Retina (tissue), 1 donor: ENCODE data around the gene GALNT7.
A peak's percentile ranks its signal among the peaks of the same experiment; 100 is the strongest.
"Not testable (repeated sequence)": the region's sequence is repeated elsewhere in the genome, so short reads cannot be mapped to it uniquely, and the experiment has no call there.

Source experiments
- DNase-seq: peaks from one replicate; pipeline ENCODE4 v3.0.0-alpha.2; 2016

The GALNT7 gene

DNA sequence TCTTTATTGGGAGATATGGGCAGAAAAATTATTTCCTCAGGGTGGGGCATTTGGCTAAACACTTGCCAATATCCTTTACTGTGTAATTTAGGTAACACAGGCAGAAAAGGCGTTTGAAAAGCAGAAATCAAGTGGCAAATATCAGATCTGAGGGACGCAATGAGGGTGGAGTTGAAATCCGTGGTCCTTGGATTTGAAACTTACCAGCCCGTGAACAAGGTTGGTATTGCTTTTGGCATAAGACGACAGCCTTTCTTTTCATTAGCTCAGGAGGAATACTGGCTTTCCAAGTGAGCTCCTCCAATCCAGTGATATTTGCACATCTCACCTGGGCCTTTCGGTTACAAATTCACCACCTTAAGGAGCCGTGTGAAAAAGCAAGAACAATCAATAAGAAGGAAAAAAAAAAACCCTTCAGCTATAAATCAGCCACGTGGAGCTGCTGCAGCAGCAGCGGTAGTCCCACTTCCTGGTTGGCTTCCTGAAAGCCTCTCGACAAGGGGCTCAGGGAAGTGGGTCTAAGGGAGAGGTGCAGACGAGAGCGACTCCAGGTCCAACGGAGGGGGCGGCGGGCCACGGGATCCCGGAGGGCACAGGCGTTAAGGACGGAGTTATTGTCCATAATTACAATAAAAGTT, 734 bp upstream of the GALNT7 start:
- DNase-seq, result no peak

DNA sequence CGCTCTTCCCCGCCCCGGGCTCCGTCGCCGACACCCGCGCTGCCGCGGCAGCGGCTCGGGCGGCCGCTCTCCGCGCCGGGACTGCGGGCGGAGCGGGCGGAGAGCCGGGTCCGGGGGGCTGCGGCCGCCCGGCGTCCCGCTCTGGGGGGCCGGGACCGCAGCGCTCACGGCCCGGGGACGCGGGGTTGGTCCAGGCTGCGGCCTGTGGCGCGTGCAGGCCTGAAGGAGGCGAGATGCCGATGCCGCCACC, 492 bp downstream of the GALNT7 start:
- no peak for DNase-seq

DNA sequence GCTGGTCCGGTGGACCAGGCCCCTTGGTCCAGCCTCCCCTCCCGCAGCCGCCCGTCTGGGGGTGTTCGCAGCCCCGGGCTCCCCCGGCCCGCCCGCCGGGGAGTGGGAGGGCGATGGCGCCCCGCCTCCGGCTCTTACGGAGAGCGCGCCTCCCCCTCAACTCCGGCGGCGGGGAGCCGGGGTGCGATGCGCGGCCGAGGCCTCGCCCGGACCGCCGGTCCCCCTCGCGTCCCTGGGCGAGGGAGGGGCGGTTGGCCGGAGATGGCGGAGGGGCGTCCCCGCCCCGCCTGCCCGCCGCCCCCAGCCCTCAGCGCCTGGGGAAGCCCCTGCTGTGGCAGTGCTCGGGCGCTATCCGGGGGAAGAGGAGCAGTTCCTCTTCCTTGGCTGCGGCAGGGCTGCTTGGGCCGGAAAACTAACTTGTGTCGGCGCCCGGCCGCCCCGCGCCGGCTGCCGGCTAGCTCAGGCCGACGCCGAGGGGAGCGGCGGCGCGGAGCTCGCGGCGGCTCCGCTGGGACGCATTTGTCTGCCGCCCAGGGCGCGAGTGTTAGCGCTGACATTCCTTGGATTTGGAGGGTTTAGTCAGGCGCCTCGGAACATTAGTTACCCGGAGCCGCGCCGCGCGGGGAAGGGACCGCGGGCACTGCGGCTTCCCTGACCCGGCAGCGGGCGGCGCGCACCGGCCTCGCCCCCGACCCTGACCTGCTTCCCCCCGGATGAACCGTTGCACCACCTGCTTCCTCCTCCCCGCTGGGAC, 994 bp downstream of the GALNT7 start:
- peak; percentile 88 for DNase-seq

DNA sequence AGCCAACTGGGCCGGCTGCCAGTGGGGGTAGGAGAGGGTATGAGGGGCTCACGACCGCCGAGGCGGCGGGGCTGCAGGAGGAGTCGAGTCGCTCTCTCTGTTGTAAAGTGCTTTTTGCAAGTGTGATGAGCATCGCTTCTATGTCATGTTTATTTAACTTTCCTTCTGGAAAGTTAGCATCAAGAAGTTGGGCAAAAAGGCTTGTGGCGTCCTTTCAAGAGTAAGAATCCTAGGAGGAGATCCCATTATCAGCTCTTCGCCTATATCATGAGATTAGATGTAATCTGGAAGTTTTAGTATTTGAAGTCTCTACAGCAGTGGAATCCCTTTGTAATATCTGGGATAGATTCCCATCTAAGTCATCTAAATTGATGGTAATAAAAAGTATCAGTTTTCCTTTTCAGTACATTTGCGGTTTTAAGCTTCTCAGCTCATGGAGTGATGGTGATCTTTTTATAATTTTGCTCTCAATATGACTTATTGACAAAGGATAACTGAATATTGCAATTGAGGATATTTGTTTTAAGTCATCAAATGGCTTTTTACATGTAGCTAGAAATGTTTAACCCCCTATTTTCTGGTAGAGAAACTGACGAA, 1.7 kb downstream of the GALNT7 start:
- DNase-seq, result no peak

DNA sequence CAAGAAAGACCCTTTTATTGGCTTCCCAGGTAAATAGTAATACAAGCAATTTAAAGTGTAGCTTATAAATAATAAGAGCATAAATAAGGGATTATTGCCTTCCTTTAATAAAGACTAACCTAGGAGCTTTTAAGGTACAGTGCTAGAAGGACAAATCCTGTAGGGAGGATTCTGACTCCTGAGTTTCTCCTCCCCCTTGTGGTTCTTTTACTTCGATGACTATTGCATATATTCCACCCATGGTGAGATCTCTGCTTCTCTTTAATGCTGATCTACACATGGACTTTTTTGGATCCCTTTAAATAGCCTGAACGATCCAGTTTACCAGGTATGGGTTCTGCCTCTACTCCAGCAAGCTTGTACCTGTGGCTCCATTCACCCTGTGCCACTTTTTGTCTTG, 2.5 kb downstream of the GALNT7 start:
- no peak for DNase-seq

DNA sequence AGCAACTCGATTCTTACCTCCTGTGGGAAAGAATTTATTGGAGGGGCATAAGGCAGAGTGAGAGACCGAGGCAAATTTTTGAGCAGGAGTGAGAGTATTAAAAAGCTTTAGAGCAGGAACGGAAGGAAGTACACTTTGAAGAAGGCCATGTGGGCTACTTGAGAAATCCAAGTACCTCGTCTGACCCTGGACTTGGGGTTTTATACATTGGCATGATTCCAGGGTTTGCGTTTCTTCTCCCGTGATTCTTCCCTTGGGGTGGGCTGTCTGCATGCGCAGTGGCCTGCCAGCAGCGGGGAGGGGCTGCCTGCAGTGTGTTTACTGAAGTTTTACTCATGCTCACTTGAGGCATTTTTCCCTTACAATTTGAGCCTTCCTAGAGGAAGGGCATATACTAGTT, 3.4 kb downstream of the GALNT7 start:
- no peak for DNase-seq

DNA sequence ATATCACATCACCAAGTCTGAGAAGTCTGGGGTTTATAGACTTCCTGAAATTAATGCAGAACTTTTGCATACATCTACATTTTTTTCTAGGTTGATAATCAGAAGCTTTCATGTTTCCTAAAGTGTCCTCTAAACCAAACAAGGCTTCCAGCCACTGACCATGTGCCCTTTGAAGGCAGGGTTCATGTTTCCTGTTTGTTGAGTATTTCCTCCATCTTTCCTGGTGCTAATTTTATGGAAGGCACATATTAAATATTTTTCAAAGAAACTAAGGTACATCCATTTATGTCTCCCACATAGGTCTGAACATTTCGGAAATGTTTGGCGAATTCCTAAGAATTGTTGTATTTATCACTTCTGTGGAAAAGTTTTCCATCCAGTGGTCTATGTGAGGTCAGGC, 5.6 kb downstream of the GALNT7 start:
- DNase-seq, result no peak

DNA sequence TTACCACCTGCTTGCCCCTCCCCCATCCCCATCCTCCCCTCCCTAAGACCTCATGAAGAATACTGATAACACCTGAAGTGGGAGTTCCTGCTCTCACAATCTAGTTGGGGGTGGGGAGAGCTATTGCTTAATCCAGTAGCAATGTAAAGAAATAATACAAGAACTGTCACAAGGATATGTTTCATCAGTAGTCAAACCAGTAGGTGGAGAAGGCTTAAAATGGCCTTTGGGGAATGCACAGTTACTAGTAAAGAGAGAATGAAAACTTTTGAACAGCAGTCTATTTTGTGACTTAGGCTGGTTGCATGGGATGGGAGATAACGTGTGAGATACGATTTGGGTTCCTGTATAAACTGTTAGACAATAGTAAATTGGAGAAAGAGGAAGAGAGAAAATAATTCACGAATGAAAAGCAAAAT, 6.0 kb downstream of the GALNT7 start:
- DNase-seq, result no peak

DNA sequence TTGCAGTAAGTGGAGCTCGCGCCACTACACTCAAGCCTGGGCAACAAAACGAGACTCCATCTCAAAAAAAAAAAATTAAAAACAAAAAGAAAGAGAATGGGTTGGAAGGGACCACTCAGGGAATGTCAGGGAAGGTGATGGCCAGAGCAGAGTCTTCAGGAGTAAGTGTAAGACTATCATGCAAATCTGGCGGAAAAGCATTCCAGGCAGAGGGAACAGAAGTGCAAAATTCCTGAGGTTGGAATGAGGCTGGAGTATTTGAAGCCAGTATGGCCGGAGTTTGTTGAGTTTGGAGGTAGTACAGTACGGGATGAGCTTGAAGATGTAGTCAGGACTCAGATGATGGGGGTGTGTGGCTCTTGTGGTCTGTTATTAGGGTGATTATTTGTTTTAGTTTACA, 7.4 kb downstream of the GALNT7 start:
- DNase-seq, result no peak

DNA sequence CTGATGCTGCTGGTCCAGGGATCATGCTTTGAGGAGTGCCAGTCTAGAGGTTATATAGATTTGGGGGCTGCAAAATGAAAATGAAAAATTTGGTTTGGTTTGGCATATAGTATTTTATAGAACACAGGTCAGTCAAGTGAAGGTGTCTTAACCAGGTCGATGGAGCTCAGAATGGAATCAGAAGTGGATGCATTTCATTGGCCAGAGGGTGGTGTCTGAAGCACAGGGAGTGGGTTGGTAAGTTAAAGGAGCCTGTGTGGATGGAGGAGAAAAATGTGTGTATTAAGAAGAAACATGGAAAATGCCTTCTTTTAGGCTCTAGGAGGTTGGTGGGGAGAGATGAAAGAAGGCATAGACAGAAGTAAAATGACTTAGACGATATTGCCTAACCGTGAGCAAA, 8.6 kb downstream of the GALNT7 start:
- DNase-seq, result no peak

DNA sequence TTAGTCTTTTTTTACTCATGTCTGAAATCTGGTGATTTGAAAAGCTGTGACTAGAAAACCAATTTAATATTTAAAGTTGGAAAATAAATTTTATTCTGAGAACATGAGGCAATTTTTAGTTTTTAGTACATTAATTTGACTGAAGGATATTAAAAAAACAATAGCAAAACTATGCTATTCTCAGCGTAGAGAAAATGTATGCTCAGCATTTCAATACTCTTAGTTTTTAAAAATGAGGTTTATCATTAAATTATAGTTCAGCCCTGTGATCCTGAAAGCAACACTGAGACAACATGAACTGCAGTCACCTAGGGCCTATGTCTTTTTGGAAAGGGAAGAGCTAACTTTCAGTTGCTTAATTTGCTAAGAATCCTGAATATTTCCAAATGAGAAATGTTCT, 9.5 kb downstream of the GALNT7 start:
- DNase-seq, result no peak

DNA sequence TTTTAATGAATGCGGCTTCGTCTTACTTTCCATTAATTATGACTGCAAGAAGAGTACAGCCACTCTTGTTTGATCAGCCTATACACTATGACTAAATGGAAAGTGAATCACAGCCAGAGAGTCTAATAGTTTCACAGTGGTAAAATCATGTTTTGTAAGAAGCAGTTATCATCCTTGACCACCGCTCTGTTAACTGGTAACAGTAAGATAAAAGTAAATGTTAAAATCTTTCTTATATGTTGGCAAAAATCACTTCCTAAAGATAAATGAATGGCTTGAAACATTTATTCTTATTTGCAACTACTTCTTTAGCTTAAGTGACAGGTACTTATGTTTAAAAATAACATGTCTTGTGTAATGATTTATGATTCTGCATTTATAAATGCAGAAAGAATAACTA, 13.2 kb downstream of the GALNT7 start:
- DNase-seq, result no peak

DNA sequence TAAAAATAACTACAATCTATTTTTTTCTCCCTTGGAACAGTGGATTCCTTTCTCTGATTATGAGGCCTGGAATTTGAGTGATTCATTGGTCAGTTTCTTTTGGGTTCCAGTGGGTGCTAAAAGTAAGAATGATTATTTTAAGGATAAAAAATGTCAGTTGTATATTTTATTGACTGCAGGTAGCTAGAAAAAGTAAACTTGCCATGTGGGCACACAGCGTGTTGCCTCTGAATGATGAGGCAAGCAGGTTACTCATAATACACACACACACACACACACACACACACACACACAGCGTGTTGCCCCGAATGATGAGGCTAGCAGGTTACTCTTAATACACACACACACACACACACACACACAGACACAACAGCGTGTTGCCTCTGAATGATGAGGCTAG, 13.8 kb downstream of the GALNT7 start:
- no peak for DNase-seq

DNA sequence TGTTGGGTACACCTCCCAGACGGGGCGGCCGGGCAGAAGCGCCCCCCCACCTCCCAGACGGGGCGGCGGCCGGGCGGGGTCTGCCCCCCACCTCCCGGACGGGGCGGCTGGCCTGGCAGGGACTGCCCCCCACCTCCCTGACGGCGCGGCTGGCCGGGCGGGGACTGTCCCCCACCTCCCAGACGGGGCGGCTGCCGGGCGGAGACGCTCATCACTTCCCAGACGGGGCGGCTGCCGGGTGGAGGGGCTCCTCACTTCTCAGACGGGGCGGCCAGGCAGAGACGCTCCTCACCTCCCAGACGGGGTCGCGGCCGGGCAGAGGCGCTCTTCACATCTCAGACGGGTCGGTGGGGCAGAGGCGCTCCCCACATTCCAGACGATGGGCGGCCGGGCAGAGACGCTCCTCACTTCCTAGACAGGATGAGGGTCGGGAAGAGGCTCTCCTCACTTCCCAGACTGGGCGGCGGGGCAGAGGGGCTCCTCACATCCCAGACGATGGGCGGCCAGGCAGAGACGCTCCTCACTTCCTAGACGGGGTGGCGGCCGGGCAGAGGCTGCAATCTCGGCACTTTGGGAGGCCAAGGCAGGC, 15.1 kb downstream of the GALNT7 start:
- not testable (repeated sequence) for DNase-seq

DNA sequence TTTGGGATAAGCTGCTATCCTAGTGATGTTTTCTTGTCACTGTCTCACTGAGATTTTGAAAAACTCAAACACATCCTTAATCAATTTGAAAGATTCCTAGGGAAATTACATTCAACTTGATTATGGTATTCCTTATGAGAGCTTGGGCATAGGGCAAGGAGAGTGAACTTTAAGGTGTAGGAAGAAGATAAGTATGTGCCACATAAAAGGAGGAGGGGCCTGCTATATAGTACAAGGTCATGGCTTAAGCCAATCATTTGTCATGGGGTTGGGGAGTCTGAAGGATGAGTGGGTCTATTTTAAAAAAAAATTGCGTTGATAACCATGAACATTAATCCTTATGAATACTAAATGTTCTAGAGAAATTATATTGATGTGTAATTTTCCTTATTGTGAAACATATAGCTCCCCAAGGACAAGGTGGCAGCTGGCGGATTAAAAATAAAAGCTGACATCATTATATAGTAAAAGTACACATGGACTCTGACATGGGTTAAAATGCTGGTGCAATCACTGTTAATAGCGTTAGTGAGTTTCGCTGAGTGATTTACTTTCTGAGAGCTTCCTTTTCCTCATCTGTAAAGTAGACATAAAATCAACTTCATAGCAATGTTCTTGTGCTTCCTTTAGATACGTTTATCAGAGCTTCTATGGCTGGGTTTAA, 17.4 kb downstream of the GALNT7 start:
- DNase-seq, result no peak

DNA sequence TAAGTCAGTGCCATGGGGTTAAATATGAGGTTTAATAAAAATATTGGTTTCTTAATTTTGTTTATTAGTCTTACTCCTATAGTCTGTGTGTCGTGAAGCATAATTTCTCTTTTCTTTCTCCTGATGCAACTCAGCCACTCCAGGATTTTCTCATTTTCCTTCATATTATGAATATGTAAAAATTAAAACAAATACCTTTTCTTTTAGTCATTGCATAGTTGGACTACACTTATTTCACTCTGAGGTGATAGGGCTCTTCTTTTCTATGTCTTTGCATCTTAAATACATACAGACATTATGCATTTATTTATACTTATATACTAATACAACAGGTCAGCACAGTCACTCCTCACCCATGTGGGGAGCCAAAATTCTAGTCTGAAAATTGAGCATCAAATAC, 19.1 kb downstream of the GALNT7 start:
- no peak for DNase-seq

DNA sequence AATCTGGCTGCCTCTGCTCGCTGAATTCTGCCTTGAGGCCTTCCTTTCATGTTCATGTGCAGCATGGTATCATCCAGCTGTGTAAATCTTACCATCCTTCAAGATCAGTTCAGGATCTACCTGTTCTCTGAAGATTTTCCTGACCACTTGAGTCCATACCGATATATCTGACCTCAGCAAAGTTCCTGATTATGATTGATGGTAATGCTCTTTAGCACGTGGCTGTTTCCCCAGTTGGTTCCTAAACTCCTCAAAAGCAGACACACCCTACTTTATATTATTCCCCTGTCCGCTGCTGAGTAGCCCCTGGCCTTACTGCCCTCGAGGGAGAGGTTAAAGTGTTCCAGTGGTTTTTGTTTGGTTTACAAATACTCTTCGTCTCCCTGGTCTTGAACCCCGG, 20.0 kb downstream of the GALNT7 start:
- no peak for DNase-seq

DNA sequence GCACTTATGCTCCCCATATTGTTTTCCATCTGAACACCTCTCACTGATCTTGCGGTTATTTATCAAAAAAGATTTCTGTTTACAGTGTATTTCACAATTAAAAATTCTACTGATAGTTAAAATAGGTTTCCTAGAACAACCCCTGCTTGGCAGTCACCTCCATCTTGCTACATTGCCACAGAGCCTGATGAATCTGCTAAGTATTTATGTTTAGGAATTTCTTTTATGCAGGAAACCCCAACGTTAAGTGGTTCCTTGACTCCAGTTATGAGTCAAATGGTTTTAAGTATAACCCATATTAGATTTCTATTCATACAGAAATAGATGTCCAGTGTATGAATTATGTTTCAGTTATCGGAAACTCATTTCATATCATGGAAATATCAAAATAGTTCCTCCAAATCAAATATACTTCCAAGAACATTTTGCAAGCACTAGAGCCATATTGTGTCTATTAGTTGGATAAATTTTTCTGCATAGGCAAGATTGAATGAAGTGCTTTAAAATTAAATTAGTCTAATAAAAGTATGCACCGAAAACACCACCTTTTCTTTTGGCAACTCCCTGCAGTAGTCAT, 20.6 kb downstream of the GALNT7 start:
- DNase-seq, result no peak

DNA sequence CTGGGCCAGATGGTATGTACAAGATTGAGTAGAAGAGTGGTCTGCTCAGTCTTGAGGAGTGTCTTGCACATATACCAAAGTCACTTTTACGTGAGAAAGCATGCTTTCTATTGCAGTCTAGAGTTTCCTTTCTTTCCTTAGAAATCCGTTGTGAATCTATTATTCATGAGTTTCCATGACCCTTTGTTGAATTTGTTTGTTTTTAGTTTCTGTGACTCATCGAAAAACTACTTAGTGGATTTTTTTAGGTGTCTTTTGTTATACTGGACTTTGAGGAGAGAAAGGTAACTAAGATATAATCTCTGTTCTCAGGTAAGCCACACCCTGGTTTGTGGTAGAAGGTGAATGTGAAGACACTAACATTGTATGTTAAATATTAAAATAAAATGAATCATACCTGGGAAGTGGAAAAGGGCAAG, 23.0 kb downstream of the GALNT7 start:
- no peak for DNase-seq

DNA sequence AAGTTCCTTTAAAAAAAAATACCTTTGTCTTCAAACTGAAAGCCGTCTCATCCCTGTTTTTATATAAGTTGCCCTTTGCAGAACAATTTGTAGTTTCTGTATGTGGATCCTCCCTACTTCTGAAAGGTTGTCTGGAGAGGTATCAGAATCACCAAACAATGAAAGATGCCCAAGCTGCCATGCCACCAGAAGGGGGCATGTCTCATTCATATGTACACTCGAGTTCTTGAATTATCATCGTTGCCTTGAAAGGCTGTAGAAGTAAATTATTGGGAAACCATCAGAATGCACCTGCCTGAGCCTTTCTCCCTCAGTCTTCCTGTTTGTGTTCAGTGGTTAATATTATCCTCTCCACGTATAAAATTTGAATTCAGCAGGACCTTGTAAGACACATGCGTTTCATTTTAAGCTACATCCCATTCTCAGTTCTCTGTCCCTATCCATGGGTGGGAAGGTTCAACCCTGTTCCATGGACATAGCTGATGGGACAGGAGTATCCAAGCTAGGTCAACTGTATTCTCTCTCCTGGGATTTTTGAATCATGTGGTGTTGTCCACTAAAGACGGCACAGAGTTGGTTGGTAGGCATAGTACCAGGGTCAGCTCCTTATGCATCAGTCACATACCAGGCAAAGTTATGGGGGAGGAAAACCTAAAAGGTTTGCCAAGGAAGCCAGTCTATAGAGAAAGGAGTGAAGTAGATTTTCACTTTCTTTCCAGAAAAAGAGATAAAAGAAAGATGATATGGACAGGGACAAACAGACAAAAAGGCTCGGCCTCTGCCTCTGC, 24.0 kb downstream of the GALNT7 start:
- no peak for DNase-seq

DNA sequence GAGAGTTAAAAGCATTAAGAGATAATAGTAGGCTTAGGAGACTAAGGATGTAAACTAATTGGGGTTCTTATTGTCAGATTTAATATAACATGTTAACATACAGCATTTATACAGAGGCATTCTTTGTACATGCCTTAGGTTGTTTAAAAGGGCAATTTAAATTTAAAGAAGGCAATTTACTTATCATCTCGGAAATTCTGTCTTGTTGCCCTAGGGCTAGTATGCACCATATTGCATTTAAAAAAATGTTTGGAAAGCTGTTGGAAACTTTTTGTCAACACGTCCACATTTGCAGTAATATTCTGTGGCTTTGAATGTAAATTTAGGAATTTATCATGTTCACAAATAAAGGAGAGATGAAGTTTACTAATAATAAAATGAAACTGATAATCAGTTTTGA, 25.5 kb downstream of the GALNT7 start:
- no peak for DNase-seq

DNA sequence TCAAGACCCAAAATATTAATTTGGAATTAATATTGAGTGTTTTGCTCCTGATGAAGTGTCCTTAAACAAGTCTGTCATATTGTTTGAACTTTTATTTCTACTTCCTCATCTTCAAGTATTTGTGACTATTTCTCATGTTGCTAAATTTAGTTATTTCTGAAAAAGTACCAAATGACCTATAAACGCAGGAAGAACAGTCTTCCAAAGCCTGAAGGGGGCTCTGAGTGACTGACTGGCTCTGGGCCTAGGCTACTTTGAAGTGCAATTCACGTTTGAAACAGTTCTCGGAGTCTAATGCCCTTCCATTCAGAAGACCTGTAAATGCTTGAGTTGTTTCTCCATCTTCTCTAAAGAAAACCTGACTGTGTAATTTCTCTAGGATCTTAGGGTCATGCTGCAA, 26.5 kb downstream of the GALNT7 start:
- DNase-seq, result no peak

DNA sequence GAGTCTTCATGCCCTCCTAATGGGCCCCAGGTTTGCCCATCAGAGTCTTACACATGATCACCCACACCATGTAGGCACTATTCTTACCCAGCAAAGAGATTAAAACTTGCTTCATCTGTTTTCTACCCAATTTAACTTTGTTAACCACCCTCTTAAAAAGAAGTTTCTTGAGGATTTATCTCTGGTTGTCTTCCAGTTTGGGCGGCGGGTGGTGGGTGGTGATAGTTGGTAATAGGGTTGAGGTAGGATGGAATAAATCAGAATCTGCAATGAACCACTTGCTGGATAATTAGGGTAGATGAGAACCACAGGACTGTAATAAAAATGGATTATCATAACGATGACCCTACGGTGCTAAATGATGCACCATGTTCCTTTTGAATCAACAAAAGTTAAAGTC, 30.9 kb downstream of the GALNT7 start:
- DNase-seq, result no peak
